ENCODE measurements around the gene SGTA. TPM values are rescaled to one million over a fixed set of nuclear protein-coding genes. Genes with fewer than 3 reads are reported as not detected.
A peak's percentile ranks its signal among the peaks of the same experiment; 100 is the strongest.
"Not testable (repeated sequence)": the region's sequence is repeated elsewhere in the genome, so short reads cannot be mapped to it uniquely, and the experiment has no call there.

SGTA gene, protein sequence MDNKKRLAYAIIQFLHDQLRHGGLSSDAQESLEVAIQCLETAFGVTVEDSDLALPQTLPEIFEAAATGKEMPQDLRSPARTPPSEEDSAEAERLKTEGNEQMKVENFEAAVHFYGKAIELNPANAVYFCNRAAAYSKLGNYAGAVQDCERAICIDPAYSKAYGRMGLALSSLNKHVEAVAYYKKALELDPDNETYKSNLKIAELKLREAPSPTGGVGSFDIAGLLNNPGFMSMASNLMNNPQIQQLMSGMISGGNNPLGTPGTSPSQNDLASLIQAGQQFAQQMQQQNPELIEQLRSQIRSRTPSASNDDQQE
- 58.3 TPM for polyA plus RNA-seq (2013, experiment 1 of 2; ENCODE audit: insufficient read length)
- 61.6 TPM for polyA plus RNA-seq (2013, experiment 2 of 2; ENCODE audit: insufficient read length)

DNA sequence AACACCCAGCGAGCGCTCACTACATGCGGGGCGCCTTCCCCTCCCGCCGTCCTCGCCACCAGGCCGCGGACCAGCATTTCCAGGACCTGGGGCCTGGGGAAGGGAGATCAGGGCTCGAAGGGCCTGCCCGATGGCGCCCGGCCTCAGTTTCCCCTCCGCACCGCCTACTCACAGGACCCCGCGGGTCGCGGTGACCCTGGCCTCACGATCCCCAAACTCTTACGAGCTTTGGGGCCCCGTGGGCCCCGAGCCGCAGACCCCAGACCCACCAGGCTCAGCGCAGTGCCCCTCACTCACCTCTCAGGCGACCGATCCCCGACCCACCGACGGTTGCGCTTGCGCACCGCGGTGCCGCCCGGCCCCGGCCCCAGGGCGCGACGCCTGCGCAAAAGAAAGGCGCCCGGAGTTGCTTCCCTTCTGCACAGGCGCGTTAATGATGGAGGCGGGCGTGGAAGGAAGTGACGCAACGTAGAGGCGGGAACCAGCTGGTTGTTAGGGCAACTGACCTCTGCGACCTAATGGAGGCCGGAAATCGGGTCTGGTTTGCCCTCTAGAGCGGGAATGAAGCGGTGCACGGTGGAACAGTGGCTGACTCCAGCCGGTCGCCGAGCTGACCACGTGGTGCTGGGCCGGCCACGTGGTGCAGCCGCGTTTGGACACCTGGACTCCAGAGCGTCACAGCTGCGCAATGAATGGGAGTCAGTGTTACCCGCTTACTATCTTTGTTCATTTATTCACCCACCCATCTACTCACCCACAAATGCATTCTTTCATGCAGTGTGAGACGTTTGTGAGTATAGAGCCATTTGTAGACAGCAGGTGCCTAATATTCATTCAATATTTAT lies at the start of gene SGTA:
Gene SGTA, minus strand, starts transcription at position 338 of the 845 bp plus-strand sequence. CDS start 14,205 bp downstream, outside the sequence.
- DNase-seq: peak; percentile 99

DNA sequence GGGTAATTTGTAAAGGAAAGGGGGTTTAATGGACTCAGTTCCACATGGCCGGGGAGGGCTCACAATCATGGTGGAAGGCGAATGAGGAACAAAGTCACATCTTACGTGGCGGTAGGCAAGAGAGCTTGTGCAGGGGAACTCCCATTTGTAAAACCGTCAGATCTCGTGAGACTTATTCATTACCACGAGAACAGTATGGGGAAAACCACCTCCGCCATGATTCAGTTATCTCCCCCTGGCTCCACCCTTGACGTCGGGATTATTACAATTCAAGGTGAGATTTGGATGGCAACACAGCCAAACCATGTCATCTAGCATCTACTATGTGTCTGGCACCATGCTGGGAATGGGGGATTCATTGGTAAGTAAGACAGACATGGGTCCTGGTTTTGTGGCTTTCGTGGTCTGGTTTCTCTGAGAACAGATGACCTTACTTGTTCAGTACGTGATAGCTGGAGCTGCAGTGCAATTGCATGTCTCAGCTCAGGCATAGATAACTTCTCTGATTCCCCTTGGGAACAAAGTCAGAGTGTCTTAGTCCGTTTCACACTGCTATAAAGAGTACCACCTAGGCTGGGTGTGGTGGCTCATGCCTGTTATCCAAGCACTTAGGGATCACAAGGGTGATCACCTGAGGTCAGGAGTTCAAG lies 44.9 kb upstream of the SGTA start:
- DNase-seq: no peak

DNA sequence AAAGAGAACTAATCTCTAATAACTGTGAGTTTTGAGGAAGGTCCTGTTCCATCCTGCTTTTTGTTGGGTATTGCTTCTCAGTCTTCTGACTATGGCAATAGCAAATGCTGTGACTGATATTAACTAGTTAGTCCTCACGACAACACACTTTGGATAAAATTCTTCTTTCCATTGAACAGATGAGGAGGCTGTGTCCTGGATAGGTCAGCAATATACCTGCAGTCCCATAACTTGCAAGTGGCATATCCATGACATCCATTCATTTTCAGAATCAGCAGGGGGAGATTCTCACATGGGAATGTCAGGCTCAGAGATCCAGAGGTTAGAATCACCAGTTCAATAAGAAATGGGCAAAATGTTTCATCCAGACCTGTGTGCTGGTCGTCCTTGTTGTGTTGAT lies 43.9 kb upstream of the SGTA start:
- no peak for DNase-seq

DNA sequence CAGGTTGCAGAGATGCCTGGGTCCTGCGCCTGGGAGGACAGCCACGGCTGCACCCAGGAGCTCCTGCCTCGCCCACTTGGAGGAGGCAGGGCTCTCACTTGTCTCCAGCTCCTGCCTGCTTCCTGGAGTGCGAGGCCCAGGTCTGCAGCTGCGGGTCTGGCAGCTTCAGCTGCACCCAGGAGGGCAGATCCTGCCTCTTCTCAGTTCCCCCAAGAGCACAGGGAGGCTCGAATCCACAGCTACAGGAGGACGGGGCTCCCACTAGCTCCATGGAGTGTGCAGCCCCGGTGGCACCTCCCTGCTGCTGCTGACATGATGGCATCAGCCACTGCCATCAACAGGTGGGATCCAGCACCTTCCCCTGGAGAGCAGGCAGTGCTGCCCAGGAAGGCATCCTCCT lies 41.1 kb upstream of the SGTA start:
- DNase-seq: no peak

DNA sequence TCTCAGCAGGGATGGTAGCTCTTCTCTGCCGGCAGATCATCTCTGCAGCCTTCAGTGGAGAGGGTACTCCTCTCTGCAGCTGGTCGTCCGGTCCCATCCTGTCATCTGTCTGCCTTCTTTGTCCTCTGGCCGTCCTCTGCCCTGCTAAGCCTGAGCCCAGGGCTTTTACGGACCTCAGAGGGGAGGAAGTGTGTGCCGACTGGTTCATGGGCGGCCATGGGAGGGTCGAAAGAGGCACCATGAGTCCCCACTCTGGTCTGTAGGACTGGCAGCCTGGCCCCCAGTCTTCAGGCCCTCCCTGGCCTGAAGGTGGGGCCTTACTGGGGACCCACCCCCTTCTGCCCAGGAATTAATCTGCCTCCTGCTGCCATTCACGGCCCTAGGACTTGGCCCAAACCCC lies 40.6 kb upstream of the SGTA start:
- DNase-seq: no peak

DNA sequence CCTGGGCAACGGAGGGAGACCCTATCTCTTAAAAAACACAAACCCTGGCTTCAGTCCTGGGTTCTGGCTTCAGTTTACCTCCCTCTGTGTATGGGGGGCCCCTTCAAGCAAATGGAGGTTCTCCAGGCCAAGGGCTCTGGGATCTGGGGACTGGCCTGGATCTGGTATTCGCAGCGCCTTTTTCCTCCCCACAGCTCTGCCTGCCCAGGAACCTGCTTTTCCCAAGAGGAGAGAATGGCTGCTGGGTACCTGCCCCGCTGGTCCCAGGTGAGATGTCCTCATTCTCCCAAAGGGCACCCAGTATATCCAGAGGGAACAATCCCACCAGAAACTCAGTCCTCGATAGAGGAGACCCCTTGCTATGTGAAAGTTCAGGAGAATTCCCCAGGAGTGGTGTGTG lies 39.8 kb upstream of the SGTA start:
- no peak for DNase-seq

DNA sequence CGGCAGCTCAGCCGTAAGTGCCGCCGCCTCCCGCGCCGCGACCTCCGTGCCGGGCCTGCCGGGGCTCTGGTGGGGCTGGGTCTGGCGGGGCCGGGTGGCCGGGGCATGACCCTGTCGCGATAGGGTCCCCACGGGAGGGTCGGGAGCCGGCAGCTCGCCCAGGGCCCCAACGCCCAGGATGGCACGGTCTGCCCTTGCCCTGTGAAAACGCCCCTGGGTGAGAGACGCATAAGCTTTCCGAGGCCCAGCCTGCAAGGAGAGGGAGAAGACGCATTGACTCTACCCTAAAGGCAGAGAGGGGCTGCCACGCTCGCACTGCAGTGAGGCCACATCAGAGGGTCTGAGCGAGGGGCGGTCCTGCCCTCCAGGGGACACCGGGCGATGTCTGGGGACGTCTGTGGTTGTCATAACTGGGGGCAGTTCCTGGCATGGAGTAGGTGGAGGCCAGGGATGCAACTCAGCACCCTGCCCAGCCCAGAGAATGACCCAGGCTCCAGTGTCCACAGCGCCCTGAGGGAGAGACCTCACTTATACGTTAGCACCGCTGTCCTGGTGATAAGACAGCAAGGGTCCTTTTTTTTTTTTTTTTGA lies 37.1 kb upstream of the SGTA start:
- DNase-seq: no peak

DNA sequence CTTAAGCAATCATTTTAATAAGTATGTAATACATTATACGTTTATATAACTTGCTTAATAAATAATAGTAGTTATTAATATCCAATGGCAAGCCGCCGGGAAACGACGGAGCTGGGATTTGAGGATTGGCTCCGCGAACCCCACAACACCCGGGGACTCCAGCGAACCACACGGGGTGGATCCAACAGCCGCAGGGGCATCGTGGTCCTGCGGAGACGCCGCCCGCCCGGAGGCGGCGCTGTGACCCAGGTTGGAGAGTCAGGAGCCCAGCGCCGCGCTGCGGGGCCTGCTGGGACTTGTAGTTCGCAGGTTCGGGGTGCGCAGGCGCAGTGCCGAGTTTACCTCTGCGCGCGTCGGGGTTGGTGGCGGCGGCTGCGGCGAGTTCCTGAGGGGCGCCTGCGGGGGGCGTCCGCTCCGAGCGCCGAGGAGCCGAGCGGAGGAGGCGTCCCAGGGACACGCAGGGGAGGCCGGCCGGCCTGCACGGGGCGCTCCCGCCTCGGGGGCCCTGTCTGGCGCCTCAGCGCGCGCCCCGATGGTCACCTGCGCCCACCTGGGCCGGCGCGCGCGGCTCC lies 36.6 kb upstream of the SGTA start, which contains the start of gene ZNF554:
Gene ZNF554, plus strand, starts transcription at position 329 of the 572 bp plus-strand sequence. Its CDS starts 204 bp downstream, at position 533.
- DNase-seq: peak; percentile 95

DNA sequence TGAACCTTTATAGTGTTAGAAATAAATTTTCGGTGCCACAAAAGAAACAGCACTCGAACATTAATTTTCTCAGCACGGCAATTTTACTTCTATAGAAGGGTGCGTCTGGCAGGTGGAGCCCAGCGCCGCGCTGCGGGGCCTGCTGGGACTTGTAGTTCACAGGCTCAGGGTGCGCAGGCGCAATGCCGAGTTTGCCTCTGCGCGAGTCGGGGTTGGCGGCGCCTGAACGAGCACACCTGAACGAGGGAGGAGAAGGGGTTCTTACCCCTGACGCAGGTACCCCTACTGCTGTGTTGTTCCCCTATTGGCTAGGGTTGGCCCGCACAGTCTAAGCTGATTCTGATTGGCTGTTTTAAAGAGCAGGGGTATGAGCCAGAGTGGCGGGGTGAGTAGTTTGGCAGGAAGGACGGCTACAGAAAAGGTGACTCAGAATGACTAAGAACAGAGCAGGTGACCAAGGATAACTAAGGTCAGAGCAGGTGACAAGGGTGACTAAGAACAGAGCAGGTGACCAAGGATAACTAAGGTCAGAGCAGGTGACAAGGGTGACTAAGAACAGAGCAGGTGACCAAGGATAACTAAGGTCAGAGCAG lies 34.3 kb upstream of the SGTA start:
- not testable (repeated sequence) for DNase-seq

DNA sequence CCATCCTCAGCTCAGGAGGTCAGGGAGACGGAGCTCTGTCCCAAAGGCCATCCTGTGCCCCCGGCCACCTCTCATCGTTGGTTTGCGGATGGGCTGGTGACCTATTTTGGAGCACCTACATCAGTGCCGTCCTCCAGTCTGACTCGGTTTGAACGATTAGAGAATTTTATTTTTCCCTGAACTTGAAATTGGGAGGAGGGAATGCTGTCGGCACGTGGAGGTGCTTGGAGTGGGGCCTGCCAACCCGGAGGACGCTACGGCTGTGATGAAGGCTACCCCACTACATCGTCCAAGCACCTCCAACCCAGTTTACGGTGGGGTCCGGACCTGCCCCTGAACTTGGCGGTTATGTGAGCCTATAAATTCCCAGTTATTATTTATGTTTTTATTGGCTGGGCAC lies 33.6 kb upstream of the SGTA start:
- DNase-seq: no peak

DNA sequence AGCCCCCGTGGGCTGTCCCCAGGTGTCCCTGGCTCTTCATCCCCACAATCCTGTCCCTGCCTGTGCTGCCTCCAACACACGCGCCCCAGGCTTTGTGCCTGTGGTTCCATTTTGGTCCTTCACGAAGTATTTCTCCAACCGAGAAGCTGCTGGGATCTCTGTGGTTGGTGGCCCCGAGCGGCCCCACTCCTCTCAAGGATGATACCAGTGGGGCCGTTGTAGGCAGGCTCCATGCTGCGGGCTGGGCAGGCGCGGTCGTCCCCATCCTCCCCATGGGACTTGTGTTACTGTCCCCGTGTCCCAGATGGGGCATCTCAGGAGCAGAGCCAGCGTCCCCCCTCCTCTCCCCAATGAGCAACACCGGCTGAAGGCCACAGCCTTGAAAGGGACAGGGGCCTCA lies 32.9 kb upstream of the SGTA start:
- DNase-seq: no peak

DNA sequence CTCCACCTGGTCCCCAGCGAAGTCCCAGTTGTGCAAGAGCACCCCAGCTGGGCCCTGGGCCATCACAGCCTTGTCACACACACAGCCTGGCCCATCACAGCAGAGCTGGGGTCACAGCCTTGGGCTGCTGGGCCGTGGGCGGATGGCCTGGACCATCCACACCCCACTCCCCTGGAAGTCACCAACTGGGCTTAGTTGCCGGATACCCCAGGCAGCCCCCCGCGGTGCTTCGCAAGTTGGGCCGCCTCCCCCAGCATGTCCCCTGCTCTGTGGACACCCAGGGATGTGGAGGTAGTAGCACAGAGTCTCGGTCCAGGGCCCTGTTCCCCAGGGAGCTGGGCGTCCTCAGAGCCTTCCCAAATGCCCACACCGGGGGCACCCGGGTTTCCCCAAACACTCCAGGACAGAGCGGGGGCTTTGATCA lies 32.1 kb upstream of the SGTA start:
- no peak for DNase-seq

DNA sequence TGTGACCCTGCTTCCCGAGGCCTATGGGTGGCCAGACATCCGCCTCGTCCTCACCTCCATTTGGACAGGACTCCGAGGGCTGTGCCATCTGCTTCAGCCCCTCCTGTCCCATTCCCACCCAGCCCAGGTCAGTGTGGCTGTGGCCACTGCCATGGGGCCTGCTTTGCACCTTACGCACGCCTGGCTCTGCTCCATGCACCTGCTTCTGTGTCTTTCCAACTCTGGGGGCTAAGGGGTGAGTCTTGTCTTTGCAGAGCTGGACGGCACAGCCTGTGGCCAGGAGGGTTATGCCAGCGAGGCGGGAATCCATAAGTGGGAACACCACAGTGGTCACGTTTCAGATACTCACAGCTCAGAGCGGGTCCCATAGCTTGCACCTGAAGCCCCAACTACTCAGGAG lies 31.4 kb upstream of the SGTA start:
- no peak for DNase-seq

DNA sequence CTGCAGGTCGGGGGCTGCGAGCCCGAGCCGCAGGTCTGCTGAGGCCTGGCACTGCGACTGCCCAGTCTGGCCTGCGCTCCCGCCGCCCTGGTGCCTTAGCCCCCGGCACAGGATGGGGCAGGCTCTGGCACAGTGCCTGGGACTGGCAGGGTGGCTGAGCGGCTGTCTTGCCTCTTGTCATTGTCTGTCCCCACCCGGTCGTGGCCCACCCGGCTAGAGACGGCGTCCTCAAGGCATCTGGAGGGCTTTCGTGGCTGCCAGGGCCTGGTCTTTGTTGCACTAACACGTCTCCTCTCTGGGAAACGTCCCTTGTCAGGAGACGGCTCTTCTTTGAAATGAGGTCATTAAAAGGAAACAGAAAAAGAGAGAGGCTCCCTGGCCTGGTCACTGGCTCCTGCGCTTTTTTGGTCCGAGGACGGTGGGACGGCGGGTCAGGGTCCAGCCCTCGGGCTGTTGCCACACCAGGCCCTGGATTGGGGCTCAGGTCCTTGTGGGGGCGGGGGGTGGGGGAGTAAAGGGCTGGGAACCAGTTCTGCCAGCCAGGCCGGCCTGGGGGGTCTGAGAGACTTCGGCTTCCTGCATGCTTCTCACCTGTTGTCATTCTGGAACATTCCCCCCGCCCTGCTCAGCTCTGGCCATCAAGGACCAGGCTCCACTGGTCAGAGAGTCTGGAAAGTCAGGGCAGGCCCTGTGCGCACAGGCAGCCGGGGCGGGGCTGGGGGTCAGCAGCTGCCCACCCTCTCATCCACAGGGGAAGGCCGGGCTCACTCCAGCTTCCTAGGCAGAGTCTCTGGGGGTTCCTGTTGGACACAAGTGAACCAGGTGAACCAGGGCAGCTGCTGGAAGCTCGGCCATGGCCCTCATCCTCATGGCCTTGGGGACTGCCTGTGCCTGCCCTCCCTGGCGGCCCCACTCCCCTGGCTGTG lies 30.4 kb upstream of the SGTA start:
- no peak for DNase-seq

DNA sequence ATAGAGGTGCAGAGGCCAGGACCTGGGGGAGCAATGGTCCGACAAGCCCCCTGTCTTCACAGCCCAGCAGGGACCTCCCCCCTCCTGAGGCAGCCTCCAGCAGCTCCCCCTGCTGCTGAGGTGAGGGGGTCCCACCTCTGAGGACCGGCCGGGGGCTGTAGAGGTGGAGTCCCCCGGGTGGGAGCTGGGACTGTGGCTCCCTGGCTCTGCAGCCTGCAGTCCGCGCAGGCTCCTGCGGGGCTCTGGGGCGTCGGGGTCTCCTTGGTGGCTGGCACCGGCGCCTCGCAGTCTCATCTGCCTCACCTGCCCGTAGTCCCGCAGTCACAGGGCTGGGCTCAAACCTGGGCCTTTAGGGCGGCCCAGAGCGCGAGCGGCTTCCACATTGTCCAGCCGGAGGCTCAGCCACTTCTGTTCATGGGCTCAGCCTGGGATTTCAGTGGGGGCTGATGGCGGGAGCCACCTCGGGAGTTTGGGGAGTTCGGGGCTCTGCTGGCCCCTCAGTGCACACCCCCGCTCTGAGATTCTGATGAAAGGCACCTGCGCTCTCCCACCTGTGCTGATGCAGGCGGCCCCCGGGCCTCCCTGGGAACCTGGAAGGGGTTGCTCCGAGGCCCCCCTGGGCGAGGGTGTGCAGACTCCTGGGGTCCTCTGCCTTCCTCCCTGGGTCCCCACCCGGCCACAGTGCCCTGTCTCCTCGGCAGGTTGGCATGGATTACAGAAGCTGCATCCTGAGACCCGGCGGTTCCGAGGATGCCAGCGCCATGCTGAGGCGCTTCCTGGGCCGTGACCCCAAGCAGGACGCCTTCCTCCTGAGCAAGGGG lies 29.6 kb upstream of the SGTA start:
- no peak for DNase-seq

DNA sequence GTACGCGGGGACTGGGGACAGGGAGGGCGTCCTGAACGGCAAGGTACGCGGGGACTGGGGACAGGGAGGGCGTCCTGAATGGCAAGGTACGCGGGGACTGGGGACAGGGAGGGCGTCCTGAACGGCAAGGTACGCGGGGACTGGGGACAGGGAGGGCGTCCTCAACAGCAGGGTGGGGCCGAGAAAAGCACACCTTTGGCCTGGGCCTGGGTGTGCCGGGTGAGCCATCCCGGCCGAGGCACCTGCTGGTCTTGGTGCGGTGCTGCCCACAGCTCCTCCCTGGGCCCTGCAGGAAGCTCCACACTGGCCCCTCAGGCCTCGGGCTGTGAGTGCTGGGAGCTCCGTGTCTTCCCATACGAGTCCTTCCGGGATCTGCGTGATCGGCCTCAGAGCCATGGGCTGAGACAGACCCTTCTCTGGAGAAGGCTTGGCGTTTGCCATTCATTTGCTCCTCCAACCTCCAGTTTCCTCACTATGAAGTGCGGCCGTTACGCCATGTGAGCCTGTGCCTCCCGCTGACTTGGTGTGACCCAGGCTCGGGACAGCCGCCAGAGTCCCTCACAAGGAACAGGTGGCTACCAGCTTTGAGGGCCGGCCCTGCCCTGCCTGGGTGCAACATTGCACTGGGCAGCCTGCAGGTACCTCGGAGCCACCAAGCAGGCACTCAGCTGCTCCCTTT lies 28.8 kb upstream of the SGTA start:
- DNase-seq: no peak

DNA sequence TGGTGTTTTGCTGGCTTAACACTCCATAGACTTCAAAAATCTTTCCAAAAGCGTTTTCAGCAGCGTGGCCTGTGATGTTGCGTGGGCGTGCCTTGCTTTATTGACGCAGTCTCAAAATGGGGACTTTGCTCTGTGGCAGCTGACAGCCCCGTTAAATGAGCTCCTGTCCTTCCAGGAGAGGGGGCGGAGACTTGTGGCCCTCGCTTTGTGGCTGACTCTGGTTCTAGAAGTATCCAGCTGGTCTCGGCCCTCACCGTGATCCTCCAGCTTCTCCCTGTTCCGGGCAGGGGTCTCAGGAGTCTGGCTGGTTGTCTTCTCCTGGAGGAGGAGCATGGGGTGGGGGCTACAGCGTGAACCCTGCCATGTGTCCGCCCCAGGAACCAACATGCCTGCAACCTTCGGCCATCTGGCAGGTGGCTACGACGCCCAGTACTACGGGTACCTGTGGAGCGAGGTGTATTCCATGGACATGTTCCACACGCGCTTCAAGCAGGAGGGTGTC lies 28.2 kb upstream of the SGTA start:
- DNase-seq: no peak

DNA sequence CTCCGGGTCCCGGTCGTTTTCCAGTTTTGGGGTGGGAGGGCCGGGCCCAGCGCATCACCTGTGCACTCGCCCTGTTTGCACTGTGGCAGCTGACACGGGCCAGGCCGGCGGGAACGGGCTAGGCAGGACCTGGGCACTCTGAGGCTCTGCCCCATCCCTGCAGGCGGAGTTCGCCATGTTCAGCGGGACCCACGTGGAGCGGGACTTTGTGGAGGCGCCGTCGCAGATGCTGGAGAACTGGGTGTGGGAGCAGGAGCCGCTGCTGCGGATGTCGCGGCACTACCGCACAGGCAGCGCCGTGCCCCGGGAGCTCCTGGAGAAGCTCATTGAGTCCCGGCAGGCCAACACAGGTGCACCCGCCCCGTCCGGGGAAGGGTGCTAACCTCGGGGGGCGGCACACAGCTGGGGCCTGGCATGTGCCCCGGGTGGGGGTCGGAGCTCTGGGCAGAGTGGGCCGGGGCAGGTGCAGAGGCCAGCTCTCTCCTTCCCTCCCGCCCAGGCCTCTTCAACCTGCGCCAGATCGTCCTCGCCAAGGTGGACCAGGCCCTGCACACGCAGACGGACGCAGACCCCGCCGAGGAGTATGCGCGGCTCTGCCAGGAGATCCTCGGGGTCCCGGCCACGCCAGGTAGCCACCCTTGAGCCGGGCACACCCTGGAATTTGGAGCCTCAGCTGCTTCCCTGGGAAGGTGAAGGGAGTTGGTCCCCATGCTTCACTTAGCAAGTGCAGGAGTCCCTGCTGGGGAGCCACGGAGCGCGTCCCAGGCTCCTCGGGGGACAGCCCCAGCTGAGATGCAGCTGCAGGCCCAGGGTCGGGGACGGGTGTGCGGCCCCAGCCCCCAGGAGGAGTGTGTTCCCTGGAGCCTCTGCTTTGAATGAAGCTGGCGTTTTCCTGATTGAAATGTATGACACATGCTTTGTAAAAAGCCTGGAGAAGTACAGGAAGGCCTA lies 27.3 kb upstream of the SGTA start:
- no peak for DNase-seq
